ENCODE results near the gene MYO16.

DNA sequence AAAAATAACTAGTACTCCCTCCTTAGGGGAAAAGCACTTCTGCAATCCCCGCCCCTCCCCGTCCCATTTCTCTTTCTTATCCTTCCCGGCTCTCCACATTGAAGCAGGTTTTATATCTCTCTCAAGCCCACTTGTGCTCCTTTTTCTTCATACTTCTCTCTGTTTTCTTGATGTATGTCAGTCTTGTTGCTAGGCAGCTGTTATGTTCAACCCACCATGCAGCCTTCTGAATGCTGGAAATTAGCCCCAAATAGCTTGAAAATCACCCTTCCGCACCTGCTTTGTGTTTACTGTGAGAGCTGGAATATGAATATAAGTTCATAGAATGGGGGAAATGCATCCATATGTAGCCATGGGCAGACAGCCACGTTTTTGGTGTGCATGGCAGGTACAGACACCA lies 461.4 kb downstream of the MYO16 start:
- TF ChIP-seq EZH2phosphoT487 (conservative IDR thresholded peaks at IDR 0.05; ENCODE audit: low read length), result no peak
- TF ChIP-seq, protein P1, sequence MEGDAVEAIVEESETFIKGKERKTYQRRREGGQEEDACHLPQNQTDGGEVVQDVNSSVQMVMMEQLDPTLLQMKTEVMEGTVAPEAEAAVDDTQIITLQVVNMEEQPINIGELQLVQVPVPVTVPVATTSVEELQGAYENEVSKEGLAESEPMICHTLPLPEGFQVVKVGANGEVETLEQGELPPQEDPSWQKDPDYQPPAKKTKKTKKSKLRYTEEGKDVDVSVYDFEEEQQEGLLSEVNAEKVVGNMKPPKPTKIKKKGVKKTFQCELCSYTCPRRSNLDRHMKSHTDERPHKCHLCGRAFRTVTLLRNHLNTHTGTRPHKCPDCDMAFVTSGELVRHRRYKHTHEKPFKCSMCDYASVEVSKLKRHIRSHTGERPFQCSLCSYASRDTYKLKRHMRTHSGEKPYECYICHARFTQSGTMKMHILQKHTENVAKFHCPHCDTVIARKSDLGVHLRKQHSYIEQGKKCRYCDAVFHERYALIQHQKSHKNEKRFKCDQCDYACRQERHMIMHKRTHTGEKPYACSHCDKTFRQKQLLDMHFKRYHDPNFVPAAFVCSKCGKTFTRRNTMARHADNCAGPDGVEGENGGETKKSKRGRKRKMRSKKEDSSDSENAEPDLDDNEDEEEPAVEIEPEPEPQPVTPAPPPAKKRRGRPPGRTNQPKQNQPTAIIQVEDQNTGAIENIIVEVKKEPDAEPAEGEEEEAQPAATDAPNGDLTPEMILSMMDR (IDR thresholded peaks at IDR 0.05; ENCODE audit: insufficient read depth, low read length, poor library complexity, severe bottlenecking), result no peak
